ENCODE results near the gene GPRIN3.

Gene GPRIN3

DNA sequence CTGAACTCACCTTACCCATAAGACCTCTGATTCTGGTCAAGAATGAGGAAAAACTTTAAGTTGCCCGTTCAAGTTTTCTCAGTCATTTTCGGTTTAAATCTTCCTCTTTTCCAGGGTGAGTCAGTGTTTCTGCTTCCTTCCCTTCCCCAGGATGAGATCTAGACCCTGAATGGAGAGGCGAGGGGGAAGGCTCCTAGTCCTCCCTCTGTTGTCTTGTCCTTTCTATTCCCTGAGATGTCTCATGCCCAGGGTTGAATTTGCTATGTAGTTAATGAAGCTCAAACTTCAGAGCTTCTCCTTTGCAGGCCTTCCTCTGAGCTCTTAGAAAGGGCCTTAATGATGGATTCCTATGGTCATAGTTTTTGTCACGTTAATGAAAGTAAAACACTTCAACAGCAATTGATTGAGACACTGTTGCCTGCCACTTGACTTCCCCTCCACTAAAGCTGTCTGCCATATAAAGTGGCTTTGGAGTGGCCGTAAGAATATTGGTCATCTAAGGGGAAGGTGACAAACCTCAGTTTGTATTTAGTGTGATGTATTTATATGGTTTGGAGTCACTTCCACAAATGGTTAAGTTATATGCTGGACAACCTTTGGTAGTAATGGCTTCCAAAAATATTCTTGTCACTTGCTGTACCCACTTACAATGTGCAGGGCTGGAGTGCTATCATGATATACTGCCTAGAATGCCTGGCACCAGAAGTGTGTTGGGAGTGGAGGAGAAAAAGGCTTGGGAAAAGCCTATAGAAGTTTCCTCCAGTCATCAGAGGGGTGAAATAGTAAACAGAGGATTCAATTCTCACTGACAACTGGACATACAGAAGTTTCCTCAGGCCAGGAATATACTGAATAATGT lies 24.3 kb upstream of the GPRIN3 start:
- H3K4me3 ChIP-seq (ENCODE audit: low read depth, low read length): no peak overlapping the region
- no peak for TF ChIP-seq CTCF (IDR thresholded peaks at IDR 0.05; ENCODE audit: low read depth, low read length, missing control alignments)
- no peak for DNase-seq (ENCODE audit: low read depth)

DNA sequence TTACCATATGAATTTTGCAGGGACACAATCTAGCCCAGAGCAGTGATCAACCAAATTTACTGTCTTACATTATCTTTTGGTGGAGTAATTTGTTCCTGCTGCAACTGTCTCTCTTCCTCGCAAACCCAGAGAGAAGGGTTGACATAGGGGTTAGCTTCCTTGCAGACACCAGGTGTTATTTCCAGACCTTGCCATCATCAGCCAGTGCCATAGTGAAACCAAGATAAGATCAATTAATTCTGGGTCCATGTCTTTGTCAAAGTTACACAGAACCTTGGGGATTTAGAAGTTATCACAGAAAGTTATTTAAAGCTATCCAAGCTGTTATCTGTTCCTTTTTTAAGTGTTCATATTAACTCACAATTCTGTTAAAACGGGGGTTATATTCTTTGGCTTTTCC lies 23.6 kb upstream of the GPRIN3 start:
- DNase-seq (ENCODE audit: low read depth): no peak
- TF ChIP-seq CTCF (IDR thresholded peaks at IDR 0.05; ENCODE audit: low read depth, low read length, missing control alignments): no peak
- H3K4me3 ChIP-seq (ENCODE audit: low read depth, low read length): no peak overlapping the region

DNA sequence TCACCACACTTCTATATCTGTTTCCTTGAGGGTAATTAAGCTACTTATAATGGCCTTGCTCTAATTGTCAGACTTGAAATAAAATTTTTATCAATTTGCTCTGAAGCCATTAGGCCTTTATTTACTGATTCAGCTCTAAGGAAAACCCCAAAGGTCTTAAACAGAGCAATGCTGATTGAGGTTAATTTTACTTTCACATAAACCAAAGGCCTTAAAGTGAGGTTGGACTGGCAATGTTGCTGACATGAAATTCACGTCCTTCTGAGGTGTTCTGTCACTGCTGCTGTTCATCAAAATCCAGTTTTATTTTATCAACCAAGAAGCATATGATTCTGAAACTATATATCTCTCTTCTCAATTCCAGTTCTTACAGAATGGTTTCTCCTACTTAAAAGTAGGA lies 21.7 kb upstream of the GPRIN3 start:
- H3K4me3 ChIP-seq (ENCODE audit: low read depth, low read length): no peak overlapping the region
- TF ChIP-seq CTCF (IDR thresholded peaks at IDR 0.05; ENCODE audit: low read depth, low read length, missing control alignments): no peak
- no peak for DNase-seq (ENCODE audit: low read depth)

DNA sequence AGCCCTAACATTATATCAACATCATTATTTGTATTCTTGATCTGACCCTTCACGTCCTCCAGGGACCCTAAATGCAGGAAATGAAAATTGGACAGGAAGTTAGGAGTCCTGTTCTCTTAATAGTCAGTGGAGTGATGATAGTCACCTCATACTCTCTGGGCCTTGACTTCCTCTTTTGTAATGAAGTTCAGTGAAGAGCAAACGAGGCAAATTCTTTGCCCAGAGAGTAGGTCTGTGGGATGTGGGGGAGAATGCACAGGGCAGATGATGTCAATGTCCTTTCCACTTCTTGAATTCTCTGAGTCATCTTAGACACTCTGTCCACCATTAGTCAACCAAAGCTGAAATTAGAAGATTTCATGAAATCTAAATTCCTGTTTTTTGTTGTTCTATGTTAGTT lies 17.1 kb upstream of the GPRIN3 start:
- no peak overlapping the region for H3K4me3 ChIP-seq (ENCODE audit: low read depth, low read length)
- no peak for TF ChIP-seq CTCF (IDR thresholded peaks at IDR 0.05; ENCODE audit: low read depth, low read length, missing control alignments)
- no peak for DNase-seq (ENCODE audit: low read depth)

GRCh38 chr4:89322671-89323070 lies 15.1 kb upstream of the GPRIN3 start:
- DNase-seq (ENCODE audit: low read depth): no peak
- no peak for TF ChIP-seq CTCF (IDR thresholded peaks at IDR 0.05; ENCODE audit: low read depth, low read length, missing control alignments)
- no peak overlapping the region for H3K4me3 ChIP-seq (ENCODE audit: low read depth, low read length)

DNA sequence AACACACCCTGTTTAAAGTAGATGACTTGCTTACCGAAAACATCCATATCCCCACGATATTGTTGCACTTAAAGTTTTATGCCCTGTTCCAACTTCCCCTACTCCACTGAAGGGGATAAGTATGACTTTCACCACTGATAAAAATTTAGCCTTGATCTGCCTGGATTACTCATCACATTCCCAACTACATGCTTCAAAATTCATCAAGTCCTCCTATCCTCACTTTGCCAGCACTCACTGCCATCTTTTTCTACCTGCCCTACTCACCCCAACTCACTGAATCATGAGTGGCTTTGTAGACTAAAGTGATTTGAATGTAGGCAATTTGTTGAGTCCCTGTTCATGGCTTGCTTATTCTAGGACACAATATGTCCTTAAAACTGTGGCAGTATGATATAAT lies 12.2 kb upstream of the GPRIN3 start:
- no peak for TF ChIP-seq CTCF (IDR thresholded peaks at IDR 0.05; ENCODE audit: low read depth, low read length, missing control alignments)
- no peak for DNase-seq (ENCODE audit: low read depth)
- no peak overlapping the region for H3K4me3 ChIP-seq (ENCODE audit: low read depth, low read length)

DNA sequence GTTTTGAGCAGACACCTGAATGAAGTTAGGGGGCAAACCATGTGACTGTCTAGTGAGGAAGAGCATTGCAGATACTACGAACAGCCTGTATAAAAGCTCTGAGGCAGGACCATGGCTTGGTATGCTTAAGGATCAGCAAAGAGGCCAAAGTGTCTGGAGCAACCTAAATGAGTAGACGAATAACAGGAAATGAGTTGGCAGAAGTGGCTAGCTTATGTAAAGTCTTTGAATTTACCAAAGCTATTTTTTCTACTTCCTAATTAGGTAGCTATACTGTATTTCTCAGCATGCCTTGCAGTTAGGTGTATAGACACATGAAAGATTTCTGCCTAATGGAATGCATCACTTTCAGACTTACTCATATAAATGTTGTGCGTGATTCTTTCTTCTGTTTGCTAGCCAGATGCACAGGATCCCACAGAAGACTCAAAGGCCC lies 9.3 kb upstream of the GPRIN3 start:
- H3K4me3 ChIP-seq (ENCODE audit: low read depth, low read length): no peak overlapping the region
- no peak for TF ChIP-seq CTCF (IDR thresholded peaks at IDR 0.05; ENCODE audit: low read depth, low read length, missing control alignments)
- no peak for DNase-seq (ENCODE audit: low read depth)
